HG03354 (cell line): ENCODE results near the gene PDE4D.
"Not testable (repeated sequence)": the region's sequence is repeated elsewhere in the genome, so short reads cannot be mapped to it uniquely, and the experiment has no call there.

Experiments
- ATAC-seq: cut with Tn5 transposase; IDR thresholded peaks from one replicate; pipeline ENCODE4 v1.9.1; 2021; ENCODE audit warnings: mild to moderate bottlenecking; ENCODE audit not compliant: unreplicated experiment, poor library complexity, severe bottlenecking

PDE4D gene

GRCh38 chr5:59596586-59597350 is 296.8 kb downstream of the PDE4D start:
- no peak for ATAC-seq

DNA sequence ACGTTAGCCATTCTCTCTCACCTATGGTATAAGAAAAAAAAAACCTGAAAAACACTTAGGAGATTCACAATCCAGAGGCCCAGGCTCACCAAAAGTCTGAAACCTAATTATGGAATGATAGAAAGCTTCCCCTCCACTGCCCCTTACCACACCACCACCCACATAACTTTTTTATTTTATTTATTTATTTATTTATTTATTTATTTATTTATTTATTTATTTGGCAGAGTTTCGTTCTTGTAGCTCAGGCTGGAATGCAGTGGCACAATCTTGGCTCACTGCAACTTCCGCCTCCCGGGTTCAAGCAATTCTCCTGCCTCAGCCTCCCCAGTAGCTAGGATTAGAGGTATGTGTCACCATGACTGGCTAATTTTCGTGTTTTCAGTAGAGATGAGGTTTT is 299.4 kb downstream of the PDE4D start:
- ATAC-seq, result not testable (repeated sequence)

DNA sequence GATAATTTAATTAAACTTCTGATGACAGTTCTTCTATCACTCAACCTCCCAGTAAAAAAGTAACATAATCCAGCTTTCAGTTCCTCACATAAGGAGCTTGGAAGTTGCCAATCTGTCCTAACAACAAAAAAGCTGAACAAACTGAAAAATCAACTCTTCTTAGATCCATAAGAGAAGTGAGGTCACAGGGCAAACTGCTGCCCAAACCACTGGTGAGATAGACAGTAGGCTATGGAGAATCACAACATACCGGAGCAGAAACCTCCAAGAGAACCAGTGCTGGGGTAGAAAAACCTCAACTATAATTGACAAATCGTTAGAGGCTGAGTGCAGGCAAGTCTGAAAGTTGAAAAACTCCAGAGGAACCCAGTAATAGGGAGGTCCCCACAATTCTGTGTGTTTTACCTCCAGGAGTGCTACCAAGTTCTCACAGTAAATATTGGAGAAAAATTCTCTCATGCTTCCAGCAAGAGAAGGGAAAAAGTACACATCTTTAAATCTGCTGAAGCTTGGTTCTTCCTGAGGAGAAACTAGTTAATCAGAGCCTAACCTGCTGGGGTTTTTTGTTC is 300.0 kb downstream of the PDE4D start:
- ATAC-seq, result no peak

DNA sequence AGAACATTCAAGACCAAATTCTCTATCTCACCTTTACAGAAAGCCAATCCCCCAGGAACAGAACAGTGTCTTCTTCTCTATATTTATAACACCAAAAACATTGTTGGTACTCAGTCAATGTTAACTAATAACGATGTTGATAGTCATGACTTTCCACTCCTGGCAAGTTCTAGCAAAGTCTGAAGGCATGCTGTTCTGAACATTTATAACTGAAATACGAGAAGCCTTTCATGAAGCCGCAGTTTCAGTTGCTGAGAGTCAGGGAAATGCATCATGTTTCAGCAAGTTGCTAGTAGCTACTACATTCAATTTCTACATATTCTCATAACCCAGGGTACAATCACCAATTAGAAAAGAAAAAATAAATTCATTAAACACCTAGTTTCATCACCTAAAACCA is 301.4 kb downstream of the PDE4D start:
- no peak for ATAC-seq

DNA sequence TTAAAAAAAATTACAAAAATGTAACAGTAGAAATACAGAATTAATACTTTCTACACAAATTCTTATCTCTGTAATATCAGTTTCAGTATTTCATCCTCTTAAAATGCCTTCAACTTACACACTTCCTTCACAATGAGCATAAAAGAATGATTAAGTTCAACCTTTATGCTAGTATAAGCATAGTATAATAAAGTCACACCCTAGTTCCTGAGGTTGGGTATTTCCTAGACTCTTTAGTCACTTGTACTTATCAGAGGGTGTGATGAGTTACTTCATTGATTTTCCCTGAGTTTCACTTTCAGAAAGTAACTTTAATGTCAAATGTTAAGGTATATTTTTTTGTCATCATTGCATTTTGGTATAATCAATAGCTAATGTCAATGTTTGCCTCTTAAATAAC is 302.4 kb downstream of the PDE4D start:
- peak; percentile 85 for ATAC-seq

- ATAC-seq, result no peak
Observed at GRCh38 chr5:59588922-59589321, 304.6 kb downstream of the PDE4D start.

DNA sequence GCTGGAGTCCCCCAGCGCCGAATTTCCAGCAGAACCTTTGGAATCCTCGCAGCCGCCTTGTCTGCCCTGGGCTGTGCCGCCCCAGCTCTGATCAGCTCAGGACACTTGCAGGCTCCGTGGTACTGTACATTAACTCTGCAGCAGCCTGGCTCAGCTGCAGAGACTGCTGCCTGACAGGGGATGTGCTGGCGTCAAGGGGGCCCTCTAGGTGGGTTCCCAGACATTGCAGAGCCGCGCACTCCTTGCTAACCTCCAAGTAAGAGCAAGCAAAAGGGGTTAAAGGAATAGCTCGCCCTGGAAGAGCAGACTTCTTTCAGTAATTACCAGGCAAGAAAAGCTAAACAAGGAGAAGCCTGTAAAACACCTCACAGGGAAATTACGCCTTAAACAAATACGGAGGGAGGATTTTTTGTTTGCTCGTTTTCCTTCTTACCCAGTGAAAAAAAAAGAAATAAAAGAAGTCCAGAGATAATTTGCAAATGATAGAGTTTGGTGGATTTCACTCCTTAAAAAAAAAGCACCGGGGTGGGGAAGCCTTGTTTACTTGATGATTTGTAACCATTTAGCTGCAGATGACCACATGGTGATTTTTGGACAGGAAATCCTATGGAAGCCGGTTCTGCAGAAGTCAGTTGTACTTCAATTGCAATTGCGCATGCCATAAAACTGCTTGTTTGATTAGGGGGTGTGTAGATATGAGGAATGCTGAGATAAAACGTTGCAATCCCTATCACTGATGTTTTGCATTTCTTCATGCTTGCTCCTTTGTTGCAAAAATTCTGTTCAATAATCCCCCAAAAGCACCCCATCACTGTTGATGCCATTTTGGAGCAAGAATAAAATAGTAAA is 305.8 kb downstream of the PDE4D start:
- ATAC-seq, result no peak

DNA sequence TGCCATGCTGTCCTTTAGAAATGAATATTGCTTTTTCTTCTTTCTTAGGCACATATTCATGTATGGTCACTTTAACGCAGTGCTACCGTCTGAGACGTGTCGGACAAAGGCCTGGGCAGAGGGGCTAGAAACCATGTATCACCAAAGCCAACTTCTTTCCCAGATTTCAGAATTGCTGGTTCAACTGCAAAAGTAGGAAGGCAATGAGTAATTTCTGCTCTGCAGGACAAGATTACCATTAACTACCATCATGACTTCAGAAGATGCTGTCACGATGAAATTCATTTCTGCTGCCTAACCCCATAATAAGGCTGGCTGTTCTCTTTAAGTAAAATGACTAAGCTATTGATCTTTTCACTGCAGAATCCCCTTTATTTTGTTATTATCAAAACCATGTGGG is 306.7 kb downstream of the PDE4D start:
- no peak for ATAC-seq

GRCh38 chr5:59584858-59585846 is 308.4 kb downstream of the PDE4D start:
- no peak for ATAC-seq

DNA sequence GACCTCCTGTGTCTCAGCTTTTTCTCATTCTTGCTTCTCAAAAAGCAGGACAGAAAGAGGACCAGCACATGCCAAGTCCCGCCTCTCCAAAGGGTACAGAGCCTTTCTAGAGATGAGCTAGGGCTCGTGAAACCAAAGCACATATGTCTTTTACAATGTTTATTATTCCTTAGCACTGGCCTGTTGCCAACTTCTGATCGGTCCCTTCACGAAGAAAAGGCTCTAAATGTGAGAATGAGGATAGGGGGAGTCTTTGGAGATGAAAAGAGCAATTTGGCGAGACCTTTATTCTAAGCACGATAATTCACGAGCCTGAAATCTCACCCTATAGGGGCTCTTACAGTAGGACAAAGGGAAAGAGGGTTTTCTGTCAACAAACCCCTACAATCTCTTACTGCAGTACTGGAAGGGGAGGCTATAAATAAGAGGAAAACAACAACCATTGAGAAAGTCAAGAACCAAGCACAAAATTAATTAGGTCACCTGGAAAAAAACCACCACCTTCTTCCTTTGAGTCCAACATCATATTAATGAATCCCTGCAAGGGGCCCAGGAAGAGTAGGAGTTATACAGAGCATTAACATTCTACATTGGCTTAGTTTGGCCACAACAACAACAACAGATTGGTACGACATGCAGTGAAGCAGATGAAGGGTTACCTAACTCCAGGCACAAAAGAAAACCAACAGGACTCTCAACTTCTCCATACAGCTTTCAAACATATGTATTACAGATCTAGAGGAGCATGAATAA is 309.5 kb downstream of the PDE4D start:
- no peak for ATAC-seq

GRCh38 chr5:59583151-59583809 is 310.2 kb downstream of the PDE4D start:
- ATAC-seq, result no peak

GRCh38 chr5:59582746-59583145 is 310.8 kb downstream of the PDE4D start:
- ATAC-seq, result no peak

DNA sequence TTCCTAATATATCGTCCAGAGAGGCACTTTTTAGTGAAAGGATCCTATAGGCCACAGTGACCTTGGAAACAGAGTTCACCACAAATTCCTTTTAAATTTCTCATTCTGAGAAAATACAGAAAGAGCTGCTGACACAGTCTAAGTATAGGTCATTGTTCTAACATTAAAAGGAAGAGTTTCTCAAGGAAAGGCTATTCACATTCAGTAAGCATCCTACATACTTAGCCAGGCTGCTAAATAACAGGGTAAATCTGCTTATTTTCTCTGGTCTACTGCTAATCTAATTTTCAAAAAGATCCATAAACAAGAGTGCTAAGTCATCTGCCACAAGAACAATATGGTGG is 313.7 kb downstream of the PDE4D start:
- ATAC-seq, result no peak

- ATAC-seq, result no peak
Observed at GRCh38 chr5:59579101-59579823, 314.3 kb downstream of the PDE4D start.

GRCh38 chr5:59577485-59577884 is 316.0 kb downstream of the PDE4D start:
- no peak for ATAC-seq

- ATAC-seq, result peak; percentile 95
Observed at GRCh38 chr5:59575648-59576445, 317.7 kb downstream of the PDE4D start.

- not testable (repeated sequence) for ATAC-seq
Observed at GRCh38 chr5:59573509-59573908, 320.0 kb downstream of the PDE4D start.
